ACC112 (cell line): ENCODE results near the gene YBX3.

Experiments used
- H2AFZ ChIP-seq: fragments of 200-600 bp; sonication (generic); one replicate; pipeline ENCODE4 v1.6.0; 2017; ENCODE audit warnings: antibody characterized with exemption, low read length; ENCODE audit not compliant: unreplicated experiment
- H3K27ac ChIP-seq: fragments of 200-600 bp; sonication (generic); 2 replicates; pipeline ENCODE4 v1.5.1; 2014; ENCODE audit warnings: low read depth, mild to moderate bottlenecking, antibody characterized with exemption, low read length, moderate library complexity
- H3K27me3 ChIP-seq: fragments of 200-600 bp; sonication (generic); 2 replicates; pipeline ENCODE4 v1.6.1; 2014; ENCODE audit warnings: mild to moderate bottlenecking, antibody characterized with exemption, low read length, moderate library complexity, mixed read lengths; ENCODE audit not compliant: insufficient read depth
- H3K36me3 ChIP-seq: fragments of 200-600 bp; sonication (generic); 2 replicates; pipeline ENCODE4 v1.6.1; 2016; ENCODE audit warnings: mild to moderate bottlenecking, antibody characterized with exemption, low read length, moderate library complexity, mixed read lengths; ENCODE audit not compliant: insufficient read depth
- H3K4me1 ChIP-seq: fragments of 200-600 bp; sonication (generic); one replicate; pipeline ENCODE4 v1.6.1; 2016; ENCODE audit warnings: low read length, mixed read lengths; ENCODE audit not compliant: insufficient read depth, unreplicated experiment, control insufficient read depth
- H3K4me3 ChIP-seq: fragments of 200-600 bp; sonication (generic); 2 replicates; pipeline ENCODE4 v1.5.1; 2014; ENCODE audit warnings: mild to moderate bottlenecking, low read depth, low read length
- H3K79me2 ChIP-seq: fragments of 200-600 bp; sonication (generic); one replicate; pipeline ENCODE4 v1.6.0; 2016; ENCODE audit warnings: low read length; ENCODE audit not compliant: control insufficient read depth, unreplicated experiment, insufficient read depth

The YBX3 gene

GRCh38 chr12:10672231-10672868 is 50.8 kb downstream of the YBX3 start:
- no peaks in the 10 kb centered on the region for H3K79me2 ChIP-seq
- H3K27me3 ChIP-seq = no peaks in the 10 kb centered on the region
- no peak overlapping the region for H3K27ac ChIP-seq
- H3K4me1 ChIP-seq = peaks cover 9% of the 10 kb centered on the region
- H2AFZ ChIP-seq = no peak overlapping the region
- H3K36me3 ChIP-seq = no peaks in the 10 kb centered on the region
- peak overlapping the region; percentile 92; the same call in 1 of the 2 replicates for H3K4me3 ChIP-seq

DNA sequence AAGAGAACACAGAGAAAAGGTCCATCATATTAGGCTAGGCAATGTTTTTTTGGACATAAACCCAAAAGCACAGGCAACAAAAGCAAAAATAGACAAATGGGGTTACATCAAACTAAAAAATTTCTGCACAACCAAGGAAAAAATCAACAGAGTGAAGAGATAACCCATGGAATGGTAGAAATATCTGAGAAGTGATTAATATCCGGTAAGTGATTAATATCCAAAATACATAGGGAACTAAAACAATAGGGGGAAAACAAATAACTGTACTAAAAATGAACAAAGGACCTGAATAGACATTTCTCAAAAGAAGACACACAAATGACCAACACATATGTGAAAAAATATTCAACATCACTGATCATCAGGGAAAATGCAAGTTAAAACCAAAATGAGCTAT is 53.6 kb downstream of the YBX3 start:
- peaks cover 9% of the 10 kb centered on the region for H3K4me1 ChIP-seq
- H3K27ac ChIP-seq = no peak overlapping the region
- H3K36me3 ChIP-seq = no peaks in the 10 kb centered on the region
- no peaks in the 10 kb centered on the region for H3K27me3 ChIP-seq
- no peak overlapping the region for H2AFZ ChIP-seq
- H3K4me3 ChIP-seq = no peak overlapping the region
- H3K79me2 ChIP-seq = no peaks in the 10 kb centered on the region

DNA sequence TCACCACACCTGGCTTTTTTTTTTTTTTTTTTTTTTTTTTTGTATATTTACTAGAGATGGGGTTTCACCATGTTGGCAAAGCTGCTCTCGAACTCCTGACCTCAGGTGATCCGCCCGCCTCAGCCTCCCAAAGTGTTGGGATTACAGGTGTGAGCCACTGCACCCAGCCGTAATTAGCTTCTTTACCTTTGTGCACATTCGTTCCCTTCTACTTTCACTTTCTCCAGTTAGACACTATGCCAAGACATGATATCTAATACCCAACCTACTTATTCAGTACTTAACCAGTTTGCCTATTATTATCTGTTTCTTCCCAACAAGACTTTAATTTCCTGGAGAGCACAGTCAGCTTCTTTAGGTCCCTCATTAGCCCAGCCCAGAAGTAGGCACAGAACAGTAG is 54.6 kb downstream of the YBX3 start:
- H2AFZ ChIP-seq = peak overlapping the region; percentile 5
- no peak overlapping the region for H3K27ac ChIP-seq

GRCh38 chr12:10667581-10667980 is 55.5 kb downstream of the YBX3 start:
- Histone ChIP-seq H3K4me1 (peaks cover 9% of the 10 kb centered on the region), H3K36me3 (no peaks in the 10 kb centered on the region), H3K79me2 (no peaks in the 10 kb centered on the region), H3K4me3 (no peak overlapping the region), H2AFZ (no peak overlapping the region), H3K27me3 (no peaks in the 10 kb centered on the region), H3K27ac (no peak overlapping the region)

More for the DNA sequence above, 54.6 kb downstream of the YBX3 start:
- no peaks in the 10 kb centered on the region for H3K27me3 ChIP-seq
- no peaks in the 10 kb centered on the region for H3K36me3 ChIP-seq
- peak overlapping the region; percentile 64 for H3K4me3 ChIP-seq
- peaks cover 9% of the 10 kb centered on the region for H3K4me1 ChIP-seq
- no peaks in the 10 kb centered on the region for H3K79me2 ChIP-seq

DNA sequence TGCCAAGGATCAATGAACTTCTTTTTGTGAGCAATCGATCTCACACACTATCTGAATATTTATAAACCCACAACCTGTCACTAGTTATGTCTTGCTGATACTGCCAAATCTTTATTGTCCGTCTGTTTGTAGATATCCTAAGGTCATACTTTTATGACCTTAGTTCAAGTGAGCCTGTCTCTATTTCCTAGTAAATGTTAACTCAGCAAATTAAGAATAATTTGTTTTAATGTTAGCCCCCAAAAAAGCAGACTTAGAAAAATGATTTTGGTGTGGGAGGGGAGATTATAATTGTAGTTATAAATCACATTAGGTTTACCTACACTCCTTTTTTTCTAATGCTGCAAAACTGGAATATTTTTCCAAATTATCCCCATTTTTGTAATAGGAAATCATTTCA is 58.6 kb downstream of the YBX3 start:
- Histone ChIP-seq H3K27ac (no peak overlapping the region), H3K27me3 (no peaks in the 10 kb centered on the region), H2AFZ (no peak overlapping the region), H3K4me3 (no peak overlapping the region), H3K4me1 (peaks cover 13% of the 10 kb centered on the region), H3K79me2 (no peaks in the 10 kb centered on the region), H3K36me3 (no peaks in the 10 kb centered on the region)

DNA sequence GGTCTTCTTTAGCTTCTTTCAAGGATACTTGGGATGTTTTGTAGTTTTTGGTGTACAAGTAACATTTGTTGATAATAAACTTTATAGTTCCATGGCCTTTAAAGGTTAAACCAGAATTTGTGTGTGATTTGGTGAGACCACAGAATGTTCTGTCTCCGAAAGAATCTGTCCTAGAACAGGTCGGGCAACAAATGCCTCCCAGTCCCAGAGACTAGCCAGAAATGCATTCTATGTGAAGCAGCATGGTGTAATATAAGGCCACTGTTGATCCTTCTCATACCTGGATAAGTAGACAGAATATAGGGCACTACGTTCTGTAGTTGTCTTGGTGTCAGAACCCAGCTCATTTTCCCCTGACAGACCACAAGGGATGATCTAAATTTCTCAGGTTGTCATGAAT is 59.3 kb downstream of the YBX3 start:
- no peak overlapping the region for H3K27ac ChIP-seq
- peaks cover 7% of the 10 kb centered on the region for H3K4me1 ChIP-seq
- no peaks in the 10 kb centered on the region for H3K27me3 ChIP-seq
- 0 out of 2 replicates have a peak, but pooled peaks cover 6% of the 10 kb centered on the region for H3K36me3 ChIP-seq
- no peak overlapping the region for H3K4me3 ChIP-seq
- no peak overlapping the region for H2AFZ ChIP-seq
- H3K79me2 ChIP-seq = no peaks in the 10 kb centered on the region

- no peaks in the 10 kb centered on the region for H3K27me3 ChIP-seq
- no peak overlapping the region for H2AFZ ChIP-seq
- no peak overlapping the region for H3K27ac ChIP-seq
- no peak overlapping the region for H3K4me3 ChIP-seq
- no peaks in the 10 kb centered on the region for H3K79me2 ChIP-seq
- peaks cover 4% of the 10 kb centered on the region for H3K4me1 ChIP-seq
- 0 out of 2 replicates have a peak, but pooled peaks cover 6% of the 10 kb centered on the region for H3K36me3 ChIP-seq
Measured at GRCh38 chr12:10661338-10661737, 61.8 kb downstream of the YBX3 start.

GRCh38 chr12:10654003-10654402 is 69.1 kb downstream of the YBX3 start:
- H3K4me1 ChIP-seq = no peaks in the 10 kb centered on the region
- no peak overlapping the region for H2AFZ ChIP-seq
- no peak overlapping the region for H3K4me3 ChIP-seq
- H3K36me3 ChIP-seq = 0 out of 2 replicates have a peak, but pooled peaks cover 1% of the 10 kb centered on the region
- no peaks in the 10 kb centered on the region for H3K27me3 ChIP-seq
- no peak overlapping the region for H3K27ac ChIP-seq
- no peaks in the 10 kb centered on the region for H3K79me2 ChIP-seq

GRCh38 chr12:10652192-10652591 is 70.9 kb downstream of the YBX3 start:
- Histone ChIP-seq H3K27me3 (no peaks in the 10 kb centered on the region), H3K79me2 (no peaks in the 10 kb centered on the region), H2AFZ (no peak overlapping the region), H3K36me3 (no peaks in the 10 kb centered on the region), H3K27ac (no peak overlapping the region), H3K4me3 (no peak overlapping the region), H3K4me1 (no peaks in the 10 kb centered on the region)
